Thoracic aorta (tissue), 2 donors: ENCODE measurements around the gene PPM1H. TPM values are rescaled to one million over a fixed set of nuclear protein-coding genes. Genes with fewer than 3 reads are reported as not detected.

ENCODE experiments used
- ATAC-seq: fragments of 150-250 bp; one replicate; pipeline ENCODE4 v1.8.0; 2017; ENCODE audit warnings: low read depth; ENCODE audit not compliant: insufficient number of reproducible peaks, low FRiP score
- DNase-seq: peaks from one replicate; pipeline ENCODE4 v3.0.0-alpha.2; 2020; ENCODE audit warnings: low spot score
- H3K27ac ChIP-seq, 2 donors: fragments of 200-600 bp; sonication (generic); 1 replicate in 1 of 2; 2 replicates in 1 of 2; pipeline ENCODE4 v1.5.1; 2016; ENCODE audit warnings: mild to moderate bottlenecking in 2 of 2, moderate library complexity in 2 of 2
- H3K27me3 ChIP-seq: fragments of 200-600 bp; sonication (generic); replicated peaks from 2 replicates; pipeline ENCODE4 v1.6.0; 2016; ENCODE audit warnings: mild to moderate bottlenecking; ENCODE audit not compliant: insufficient read depth
- H3K36me3 ChIP-seq: fragments of 200-600 bp; sonication (generic); one replicate; pipeline ENCODE4 v1.5.1; 2016
- H3K4me1 ChIP-seq, 2 donors: fragments of 200-600 bp; sonication (generic); 1 replicate in 1 of 2; 2 replicates in 1 of 2; pipeline versions ENCODE4 v1.5.1 to v1.6.0; 2016; ENCODE audit warnings: low read depth in 2 of 2, mild to moderate bottlenecking in 1 of 2; ENCODE audit not compliant: control insufficient read depth in 1 of 2
- H3K4me3 ChIP-seq: fragments of 200-600 bp; sonication (generic); 2 replicates; pipeline ENCODE4 v1.5.1; 2016; ENCODE audit warnings: mild to moderate bottlenecking
- H3K9me3 ChIP-seq: fragments of 200-600 bp; sonication (generic); 2 replicates; pipeline ENCODE4 v1.5.1; 2016
- total RNA-seq, 2 donors: library from RNA; depleted of rRNA; stranded (reverse); fragments of >200 nt; gene quantifications; one replicate each; pipeline versions ENCODE4 v1.1.0 to v1.2.3, GENCODE V29; 2016
- TF ChIP-seq, protein P1 (sequence below): fragments of 200-600 bp; sonication (generic); IDR thresholded peaks from one replicate; pipeline ENCODE4 v1.5.1; 2019; ENCODE audit warnings: antibody characterized with exemption

PPM1H gene
- total RNA-seq, 2 donors from 2014 or later, result 9.1 to 10.3 TPM

DNA sequence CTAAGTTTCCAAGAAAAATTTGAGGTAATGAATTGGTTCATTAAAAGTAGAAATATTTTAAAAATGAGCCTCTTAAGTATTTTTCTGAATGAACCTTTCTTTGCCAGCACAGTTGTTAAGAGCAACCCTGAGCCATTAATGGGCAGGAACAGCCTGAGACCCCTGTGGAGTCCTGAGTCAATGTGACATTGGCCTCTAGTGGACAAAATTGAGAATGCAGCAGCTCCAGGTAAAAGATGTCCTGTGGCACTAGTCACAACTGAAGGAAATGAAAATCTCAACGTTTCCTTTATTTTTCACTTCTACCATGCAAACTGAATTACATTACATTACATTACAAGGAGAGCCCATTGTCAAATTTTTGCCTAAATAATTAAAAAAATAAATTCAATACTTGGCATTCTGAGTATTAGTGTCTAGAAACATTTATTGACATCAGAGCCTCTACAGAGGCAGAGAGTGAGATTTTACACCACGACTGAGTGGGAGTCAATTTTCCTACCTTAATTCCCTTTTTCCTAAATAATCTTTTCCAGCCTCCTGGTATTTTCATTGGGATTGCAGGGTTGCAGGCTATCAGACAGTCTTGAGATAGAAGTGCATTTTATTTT, 135.7 kb downstream of the PPM1H start:
- TF ChIP-seq, protein P1, sequence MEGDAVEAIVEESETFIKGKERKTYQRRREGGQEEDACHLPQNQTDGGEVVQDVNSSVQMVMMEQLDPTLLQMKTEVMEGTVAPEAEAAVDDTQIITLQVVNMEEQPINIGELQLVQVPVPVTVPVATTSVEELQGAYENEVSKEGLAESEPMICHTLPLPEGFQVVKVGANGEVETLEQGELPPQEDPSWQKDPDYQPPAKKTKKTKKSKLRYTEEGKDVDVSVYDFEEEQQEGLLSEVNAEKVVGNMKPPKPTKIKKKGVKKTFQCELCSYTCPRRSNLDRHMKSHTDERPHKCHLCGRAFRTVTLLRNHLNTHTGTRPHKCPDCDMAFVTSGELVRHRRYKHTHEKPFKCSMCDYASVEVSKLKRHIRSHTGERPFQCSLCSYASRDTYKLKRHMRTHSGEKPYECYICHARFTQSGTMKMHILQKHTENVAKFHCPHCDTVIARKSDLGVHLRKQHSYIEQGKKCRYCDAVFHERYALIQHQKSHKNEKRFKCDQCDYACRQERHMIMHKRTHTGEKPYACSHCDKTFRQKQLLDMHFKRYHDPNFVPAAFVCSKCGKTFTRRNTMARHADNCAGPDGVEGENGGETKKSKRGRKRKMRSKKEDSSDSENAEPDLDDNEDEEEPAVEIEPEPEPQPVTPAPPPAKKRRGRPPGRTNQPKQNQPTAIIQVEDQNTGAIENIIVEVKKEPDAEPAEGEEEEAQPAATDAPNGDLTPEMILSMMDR, result peak; percentile 91
- Histone ChIP-seq H3K27ac (no peak overlapping the region), H3K36me3 (no peaks in the 10 kb centered on the region), H3K27me3 (no peaks in the 10 kb centered on the region), H3K9me3 (no peaks in the 10 kb centered on the region), H3K4me3 (no peak overlapping the region), H3K4me1 (no peaks in the 10 kb centered on the region)
- ATAC-seq (peak; percentile 61), DNase-seq (peak; percentile 22)

DNA sequence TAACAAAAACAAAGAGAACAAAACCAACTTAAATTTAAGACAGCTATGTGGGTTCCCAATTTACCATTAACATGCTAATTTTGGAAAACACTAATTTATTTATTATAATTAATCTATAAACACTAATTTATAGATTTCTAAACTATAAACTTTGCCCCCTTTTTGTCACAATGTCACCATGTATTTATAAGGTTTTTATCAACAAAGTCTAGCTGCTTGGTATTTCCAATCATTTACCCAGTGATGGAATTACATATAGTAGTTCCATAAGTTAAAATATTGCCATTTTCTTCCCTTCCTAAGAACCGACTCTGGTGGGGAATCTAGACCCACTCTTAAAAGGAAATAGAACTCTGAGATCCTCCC, 140.7 kb downstream of the PPM1H start:
- DNase-seq (no peak), ATAC-seq (no peak)
- H3K9me3 ChIP-seq, result no peaks in the 10 kb centered on the region
- TF ChIP-seq, protein P1, result peak; percentile 6
- no peaks in the 10 kb centered on the region for H3K27me3 ChIP-seq
- peak overlapping the region; percentile 57 for H3K4me3 ChIP-seq
- no peaks in the 10 kb centered on the region for H3K36me3 ChIP-seq
- H3K4me1 ChIP-seq, result peaks cover 8 to 18% of the 10 kb centered on the region in 2 donors
- H3K27ac ChIP-seq, result peak overlapping the region in 1 of 2 donors; percentile 21

DNA sequence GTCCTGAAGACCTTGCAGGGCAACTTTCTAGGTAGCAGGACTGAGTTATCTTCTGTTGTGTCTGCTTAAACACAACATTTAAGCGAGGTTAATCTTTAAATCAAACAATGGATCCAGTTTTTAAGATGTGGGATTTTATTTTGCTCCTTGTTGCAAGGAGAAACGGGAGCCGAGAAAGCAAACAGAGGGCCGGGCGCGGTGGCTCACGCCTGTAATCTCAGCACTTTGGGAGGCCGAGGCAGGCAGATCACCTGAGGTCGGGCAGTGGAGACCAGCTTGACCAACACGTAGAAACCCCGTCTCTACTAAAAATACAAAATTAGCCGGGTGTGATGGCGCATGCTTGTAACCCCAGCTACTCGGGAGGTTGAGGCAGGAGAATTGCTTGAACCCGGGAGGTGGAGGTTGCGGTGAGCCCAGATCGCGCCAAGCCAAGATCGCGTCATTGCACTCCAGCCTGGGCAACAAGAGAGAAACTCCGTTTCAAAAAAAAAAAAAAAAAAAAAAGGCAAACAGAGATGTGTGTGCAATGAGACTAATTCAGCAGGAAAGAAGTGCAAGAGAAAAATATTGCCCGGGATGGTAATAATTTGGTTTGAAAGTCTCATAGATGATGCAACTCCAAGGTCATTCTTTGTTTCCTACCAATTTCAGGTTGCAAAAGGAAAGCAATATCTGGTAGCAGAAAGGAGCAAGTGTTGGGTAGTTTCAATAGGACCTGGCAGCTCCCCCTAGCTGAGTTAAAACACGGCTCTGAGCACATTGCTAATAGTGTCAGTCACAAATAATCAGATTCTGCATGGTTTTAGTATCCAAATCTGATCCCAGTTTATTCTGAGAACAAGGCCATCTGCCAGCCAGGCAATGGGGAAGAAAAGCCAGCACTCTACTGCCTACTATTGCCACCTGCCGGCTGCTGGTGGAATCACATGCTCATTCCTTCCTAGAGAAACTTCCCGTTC, 141.4 kb downstream of the PPM1H start:
- Histone ChIP-seq H3K4me1 (peaks cover 8 to 18% of the 10 kb centered on the region in 2 donors), H3K36me3 (no peaks in the 10 kb centered on the region), H3K4me3 (peak overlapping the region; percentile 57), H3K27ac (peak overlapping the region in 1 of 2 donors; percentile 21), H3K27me3 (no peaks in the 10 kb centered on the region), H3K9me3 (no peaks in the 10 kb centered on the region)
- TF ChIP-seq, protein P1, result peak; percentile 96
- DNase-seq (peak; percentile 71), ATAC-seq (peak; percentile 52)

DNA sequence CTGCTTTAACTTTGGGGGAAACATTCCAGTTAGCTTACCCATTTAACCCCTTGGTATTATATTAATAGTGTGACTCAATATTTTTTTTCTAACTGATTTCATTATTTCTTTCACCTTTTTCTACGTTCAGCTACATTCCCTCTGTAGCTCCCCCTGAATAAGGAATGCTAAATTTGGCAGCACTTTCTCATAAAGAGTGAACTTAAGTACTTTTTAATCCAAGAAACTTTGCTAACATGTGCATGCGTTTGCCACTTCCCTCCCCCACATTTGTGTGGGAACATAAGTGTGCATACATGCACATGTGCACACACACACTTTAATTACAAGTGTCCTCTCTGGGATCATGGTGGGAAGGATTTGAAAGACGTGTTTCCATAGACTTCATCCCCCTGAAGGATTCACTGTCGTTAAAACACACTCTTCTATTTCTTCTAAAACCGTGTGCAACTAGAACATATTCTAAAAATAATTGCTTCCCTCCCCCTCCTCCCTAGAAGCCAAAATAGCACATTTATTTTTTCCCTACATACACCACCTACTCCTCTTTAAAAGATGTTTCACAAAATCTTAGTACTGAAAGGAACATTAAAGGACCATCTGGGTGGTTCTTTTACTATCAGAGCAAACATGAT, 142.6 kb downstream of the PPM1H start:
- H3K9me3 ChIP-seq, result no peaks in the 10 kb centered on the region
- ATAC-seq, result no peak

More for the DNA sequence above, 142.6 kb downstream of the PPM1H start:
- H3K36me3 ChIP-seq, result no peaks in the 10 kb centered on the region
- peak overlapping the region; percentile 38 for H3K4me3 ChIP-seq
- TF ChIP-seq, protein P1, result no peak
- H3K27me3 ChIP-seq, result no peaks in the 10 kb centered on the region
- H3K27ac ChIP-seq, result peak overlapping the region; percentile 4 to 5
- DNase-seq, result no peak
- H3K4me1 ChIP-seq, result peaks cover 8 to 18% of the 10 kb centered on the region in 2 donors
